ENCODE measurements around the gene TGDS.

DNA sequence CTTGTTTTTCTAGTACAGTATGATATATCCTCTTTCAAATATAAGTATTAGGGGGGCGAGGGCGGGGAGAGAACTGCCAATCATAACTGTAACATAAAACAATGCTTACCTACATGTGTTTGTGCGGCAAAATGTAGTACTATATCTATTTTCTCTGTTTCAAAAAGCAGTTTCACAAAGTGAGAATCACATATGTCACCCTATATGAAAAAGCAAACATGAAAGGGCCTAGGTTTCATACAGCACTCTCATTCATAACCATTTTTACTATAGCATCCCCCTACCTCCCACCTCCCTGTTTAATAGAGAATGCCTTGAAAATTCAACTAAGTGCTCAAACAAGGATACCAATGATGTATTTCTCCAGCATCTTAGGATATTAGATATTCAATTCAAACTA lies 5.2 kb downstream of the TGDS start:
- TF ChIP-seq, protein P1, sequence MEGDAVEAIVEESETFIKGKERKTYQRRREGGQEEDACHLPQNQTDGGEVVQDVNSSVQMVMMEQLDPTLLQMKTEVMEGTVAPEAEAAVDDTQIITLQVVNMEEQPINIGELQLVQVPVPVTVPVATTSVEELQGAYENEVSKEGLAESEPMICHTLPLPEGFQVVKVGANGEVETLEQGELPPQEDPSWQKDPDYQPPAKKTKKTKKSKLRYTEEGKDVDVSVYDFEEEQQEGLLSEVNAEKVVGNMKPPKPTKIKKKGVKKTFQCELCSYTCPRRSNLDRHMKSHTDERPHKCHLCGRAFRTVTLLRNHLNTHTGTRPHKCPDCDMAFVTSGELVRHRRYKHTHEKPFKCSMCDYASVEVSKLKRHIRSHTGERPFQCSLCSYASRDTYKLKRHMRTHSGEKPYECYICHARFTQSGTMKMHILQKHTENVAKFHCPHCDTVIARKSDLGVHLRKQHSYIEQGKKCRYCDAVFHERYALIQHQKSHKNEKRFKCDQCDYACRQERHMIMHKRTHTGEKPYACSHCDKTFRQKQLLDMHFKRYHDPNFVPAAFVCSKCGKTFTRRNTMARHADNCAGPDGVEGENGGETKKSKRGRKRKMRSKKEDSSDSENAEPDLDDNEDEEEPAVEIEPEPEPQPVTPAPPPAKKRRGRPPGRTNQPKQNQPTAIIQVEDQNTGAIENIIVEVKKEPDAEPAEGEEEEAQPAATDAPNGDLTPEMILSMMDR (IDR thresholded peaks at IDR 0.05; ENCODE audit: low read length) = no peak
- TF ChIP-seq EZH2 (optimal IDR thresholded peaks at IDR 0.05; ENCODE audit: low read depth, low read length) = no peak

All from MM.1S (cell line).